CD4-positive, alpha-beta T cell treated with Interleukin-10 for 1 hour (primary cell): Measurements from ENCODE around the gene NRN1.
"Not testable (repeated sequence)": the region's sequence is repeated elsewhere in the genome, so short reads cannot be mapped to it uniquely, and the experiment has no call there.

Experiments used
- DNase-seq: peaks from one replicate; pipeline ENCODE4 v3.0.0-alpha.2; 2020

The NRN1 gene

DNA sequence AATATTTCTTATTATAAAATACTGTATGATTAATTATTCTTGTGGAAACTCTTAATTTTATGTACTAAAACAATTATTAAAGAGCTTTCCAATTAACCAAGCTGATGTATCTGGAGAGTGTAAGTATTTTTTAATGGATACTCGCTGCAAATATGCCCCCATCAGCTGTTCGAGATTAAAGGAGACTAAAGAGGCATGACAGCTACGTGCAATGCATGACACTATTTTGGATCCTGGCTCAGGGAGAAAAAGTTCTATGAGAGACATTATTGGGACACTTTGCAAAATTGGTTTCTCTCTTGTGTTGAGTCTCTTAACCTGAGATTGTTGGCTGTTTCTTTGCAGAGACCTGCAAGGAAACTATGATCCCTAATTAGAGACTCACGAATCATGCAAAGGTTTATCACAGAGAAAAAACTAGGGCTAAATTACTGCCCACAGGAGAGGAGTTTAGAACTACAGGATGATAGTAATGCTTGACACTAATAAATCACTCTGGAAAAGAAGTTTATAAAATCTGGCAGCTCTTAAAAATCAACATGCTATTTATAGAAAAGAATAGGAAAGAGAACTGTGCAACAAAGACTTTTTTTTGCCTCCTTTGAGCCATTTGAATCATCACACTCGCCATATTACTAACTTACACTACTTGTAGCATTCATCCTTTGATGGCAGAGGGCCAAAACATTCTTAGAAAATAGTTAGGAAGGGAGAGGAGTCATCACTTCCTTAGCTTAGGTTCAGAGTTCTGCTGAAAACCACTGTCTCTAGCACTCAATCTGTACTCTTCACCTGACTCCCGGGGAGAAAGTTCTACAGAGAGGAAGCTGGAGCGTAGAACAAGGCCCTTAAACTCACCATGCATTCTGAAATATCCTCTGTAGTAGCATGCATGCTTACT is 25.3 kb downstream of the NRN1 start:
- no peak for DNase-seq

DNA sequence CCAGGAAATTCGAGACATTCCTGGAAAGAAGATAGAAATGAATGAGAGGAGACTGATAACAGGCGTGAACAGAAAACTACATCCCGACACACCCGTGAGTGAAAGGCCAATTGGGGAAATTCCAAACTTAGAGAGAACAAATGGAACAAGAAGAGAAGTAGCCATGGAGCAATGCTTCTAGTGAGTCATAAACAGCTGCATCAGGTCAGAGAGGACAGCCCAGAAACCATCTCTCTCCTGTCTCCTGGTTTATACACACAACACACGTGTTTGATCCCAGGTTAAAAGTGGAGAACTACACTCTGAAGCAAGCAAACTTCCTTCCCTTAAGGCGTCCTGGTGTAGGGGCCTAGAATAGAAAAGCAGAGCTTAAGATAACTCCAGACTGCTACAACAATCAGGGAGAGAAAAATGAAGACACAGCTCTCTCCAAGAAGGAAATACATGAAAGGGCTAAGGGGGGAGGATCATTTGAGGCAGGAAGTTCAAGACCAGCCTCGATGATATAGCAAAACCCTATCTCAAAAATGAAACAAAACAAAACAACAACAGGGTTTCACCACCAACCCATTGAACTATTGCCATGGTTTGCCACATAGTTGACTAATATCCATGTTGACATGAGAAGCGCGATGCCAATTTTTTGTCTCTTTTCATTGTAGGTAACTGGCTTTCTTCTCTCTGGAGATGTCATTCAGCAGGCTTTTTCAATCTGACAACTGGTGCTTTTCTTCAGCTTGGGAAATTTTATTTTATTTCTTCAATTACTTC is 26.9 kb downstream of the NRN1 start:
- no peak for DNase-seq

DNA sequence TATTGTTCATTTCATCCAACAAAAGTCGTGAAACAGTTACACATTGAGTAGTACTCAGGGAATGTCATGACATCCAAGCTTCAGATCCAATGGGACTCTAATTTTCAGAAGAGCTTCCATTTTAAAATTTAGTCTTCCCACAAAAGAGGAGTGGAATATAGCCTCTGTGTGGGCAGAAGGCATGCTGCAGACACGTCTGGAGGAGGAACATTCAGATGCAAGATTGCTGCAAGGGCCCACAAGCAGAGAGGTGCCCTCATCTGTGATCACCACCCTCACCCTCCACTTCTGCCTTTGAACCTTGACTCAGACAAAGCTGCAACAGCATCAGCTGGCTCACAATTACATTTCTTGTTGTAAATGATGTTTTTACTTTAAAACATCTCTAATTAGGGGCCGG is 29.9 kb downstream of the NRN1 start:
- no peak for DNase-seq

DNA sequence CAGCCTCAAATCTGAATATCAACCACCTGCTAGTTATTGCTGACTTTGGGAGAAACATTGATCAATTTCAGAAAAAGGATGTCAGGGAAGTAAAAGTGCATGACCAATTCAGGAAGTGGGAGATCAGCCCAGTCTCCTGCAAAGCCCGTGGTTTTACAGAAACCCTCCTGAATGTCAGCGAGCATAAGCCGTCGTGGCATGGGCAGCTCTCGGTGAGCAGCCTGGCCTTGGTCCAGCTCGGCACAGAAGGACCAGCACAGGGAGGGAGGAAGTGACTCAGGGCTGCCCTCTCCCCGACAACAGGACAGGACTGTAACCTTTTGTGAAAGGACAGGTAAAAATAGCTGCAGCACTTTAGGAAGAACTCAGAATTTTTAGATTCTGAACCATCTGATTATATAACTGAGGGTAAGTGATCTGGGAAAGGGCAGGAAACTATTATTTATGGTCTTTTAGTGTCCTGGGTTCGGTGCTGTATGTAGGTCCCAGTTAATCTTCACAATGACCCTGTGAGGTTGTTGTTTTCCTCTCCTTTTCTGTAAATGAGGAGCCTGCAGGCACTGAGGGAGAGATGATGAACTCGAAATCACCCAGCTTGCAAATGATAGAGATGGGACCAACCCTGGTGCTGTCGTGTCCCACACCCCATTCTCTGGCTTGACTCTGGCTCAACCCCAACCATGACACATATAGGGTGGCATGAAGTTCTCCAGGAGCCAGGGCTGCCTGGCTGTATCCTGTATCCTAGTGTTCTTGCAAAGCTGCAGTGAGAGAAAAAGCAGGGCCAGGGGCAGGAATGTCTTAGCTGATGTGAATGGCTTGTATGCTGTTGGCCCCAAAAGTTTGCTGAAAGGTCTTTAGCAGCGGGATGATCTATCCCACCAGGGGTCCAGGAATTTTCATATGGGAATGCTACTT is 37.6 kb downstream of the NRN1 start:
- DNase-seq, result no peak

DNA sequence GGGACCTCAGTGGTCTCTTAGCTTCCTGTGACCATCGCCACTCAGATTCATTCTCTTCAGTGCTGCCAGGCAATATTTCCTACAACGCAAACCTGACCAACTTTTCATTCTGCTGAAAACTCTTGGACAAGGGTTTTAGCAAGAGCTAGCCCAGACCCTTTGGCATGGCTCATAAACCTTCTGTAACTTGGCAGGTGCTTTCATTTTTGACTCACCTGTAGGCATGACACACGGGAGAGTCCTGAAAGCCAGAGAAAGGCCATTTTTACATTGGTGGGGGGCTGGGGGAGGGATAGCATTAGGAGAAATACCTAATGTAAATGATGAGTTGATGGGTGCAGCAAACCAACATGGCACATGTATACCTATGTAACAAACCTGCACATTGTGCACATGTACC is 38.7 kb downstream of the NRN1 start:
- DNase-seq, result not testable (repeated sequence)

DNA sequence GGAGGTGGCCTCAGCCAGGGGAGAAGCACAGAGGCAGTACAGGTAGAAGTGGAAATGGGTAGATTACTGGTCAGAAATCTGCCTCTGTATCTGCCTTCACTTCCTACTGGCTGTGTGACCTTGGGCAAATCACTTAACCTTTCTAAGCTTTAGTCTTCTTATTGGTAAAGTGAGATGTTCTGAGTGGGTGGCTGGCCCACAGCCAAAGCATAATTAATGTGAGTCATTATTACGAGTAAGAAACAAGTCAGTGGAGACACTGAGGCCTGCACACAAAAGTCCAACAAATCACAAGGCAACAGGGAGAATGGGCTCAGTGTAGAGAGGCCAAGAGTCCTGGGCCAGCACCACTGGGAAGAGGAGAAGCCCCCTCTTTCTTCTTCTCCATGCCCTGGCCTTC is 39.1 kb downstream of the NRN1 start:
- DNase-seq, result no peak

DNA sequence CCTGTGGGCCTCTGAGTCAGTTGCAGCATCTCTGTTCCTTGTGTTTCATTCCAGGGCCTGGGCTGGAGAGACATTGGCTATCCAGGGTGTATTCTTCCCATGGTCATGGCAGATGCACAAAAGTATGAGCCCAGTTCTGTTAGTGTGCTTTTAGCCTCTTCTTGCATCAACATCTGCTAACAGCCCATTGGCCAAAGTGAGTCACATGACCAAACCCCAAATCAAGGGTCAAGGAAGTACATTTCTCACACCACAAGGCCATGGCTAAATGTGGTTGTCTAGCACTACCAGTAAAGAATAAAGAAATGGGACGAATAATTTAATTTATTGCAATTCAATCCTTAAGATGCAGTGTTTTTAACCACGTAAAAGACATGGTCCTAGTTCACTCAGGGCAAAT is 43.9 kb downstream of the NRN1 start:
- DNase-seq, result no peak

DNA sequence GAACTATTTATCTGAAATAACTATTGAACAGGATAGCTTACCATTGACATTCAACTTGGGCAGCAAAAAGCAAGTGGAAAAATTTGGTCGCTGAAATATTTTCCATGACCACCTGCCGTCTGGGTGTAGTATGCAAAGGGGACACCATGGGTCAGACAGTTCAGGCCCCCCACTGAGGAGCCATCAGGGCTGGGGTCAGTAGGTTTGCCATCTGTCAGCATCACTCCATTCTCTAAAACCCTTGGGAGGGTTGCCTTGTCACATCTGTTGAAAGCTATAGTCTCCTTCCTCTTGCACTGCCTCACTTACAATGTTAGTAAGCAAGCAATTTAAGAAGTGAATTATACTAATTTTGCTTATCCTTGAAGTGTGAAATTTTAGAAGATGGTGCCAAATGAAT is 44.9 kb downstream of the NRN1 start:
- no peak for DNase-seq

DNA sequence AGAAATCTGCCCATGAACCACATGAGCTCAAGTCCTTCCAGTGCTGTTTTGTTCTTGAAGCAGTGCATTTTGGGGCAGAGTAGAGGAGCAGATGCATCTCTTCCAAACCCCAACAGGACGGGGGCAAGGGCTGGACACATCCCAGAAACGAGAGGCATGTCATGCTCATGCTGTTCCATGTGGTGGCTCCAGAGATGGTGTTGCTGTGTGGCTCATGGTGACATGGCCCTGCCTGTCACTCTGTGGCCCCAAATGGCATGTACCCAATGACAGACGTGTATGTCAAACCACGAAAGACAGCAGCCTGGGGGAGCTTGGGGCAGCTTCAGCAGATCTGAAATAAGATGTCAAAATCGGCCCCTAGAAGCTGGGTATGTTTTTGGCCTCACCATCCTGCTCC is 46.3 kb downstream of the NRN1 start:
- DNase-seq, result no peak

DNA sequence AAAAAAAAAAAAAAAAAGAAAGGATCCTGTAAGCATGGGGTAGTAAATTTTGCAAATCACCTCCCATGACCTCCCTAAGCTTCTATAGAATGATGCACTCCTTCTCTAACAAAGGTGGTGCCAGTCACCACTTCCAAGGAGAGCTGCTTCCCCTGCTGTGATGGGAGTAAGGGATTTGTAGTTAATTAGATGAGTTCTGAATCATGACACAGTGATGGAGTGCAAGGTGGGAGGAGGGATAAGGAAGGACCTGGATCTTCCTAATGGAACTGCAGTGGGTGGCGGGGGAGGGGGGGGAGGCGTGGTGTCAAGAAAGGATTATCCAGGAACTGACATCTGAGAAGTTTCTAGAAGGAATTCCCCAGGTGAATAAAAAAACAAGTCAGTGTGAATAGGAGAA is 47.8 kb downstream of the NRN1 start:
- no peak for DNase-seq

DNA sequence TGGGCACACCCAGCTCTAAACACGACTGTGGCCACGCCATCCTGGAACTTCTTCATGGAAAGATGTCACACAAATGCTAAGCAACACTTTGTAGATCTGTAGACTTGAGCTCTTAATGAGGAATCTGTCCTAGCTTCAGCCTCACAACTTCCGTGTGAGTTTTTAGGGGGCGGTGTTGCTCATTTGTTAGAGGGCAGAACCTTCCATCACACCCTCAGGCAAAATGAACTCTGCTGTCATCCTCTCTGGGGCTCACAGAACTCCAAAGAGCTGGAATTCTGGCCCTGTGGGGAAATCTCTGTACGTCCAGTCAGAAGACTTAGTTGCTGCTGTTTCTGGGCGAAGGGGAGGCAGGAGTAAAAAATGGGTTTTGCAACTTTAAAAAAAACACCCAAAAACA is 49.8 kb downstream of the NRN1 start:
- DNase-seq, result no peak

DNA sequence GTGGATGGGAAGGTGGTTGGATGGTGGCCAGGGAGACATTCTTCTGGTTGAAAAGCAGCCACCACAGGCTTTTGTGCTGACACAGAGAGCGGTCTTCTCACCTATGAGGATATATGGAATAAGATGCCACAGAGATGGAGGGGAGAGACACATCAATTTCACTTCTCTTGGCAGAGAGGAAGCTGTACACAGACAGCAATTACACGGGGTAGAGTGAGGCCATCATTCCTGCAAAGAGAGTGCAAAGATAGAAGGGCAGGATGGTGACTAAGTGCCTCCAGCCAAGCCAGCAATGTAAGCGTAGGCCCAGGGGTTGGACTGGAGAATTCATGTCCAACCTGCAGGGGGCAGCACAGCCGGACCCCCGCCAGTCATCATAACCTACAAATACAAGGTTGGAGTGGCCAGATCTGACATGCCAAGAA is 56.4 kb downstream of the NRN1 start:
- DNase-seq, result no peak
